Nephron progenitor cell (in vitro differentiated cells): ENCODE measurements around the gene ERF.

Experiments used
- DNase-seq: peaks from one replicate; pipeline ENCODE4 v3.0.0; 2021
- H3K27ac Mint-ChIP-seq: 2 replicates; pipeline ENCODE4 v1.8.0; 2021; ENCODE audit warnings: mild to moderate bottlenecking, moderate library complexity, mixed read lengths
- H3K27me3 Mint-ChIP-seq: 2 replicates; pipeline ENCODE4 v1.8.0; 2021; ENCODE audit warnings: mild to moderate bottlenecking, low read depth, mixed read lengths; ENCODE audit not compliant: poor library complexity
- H3K36me3 Mint-ChIP-seq: 2 replicates; pipeline ENCODE4 v1.8.0; 2021; ENCODE audit warnings: low read depth, mixed read lengths
- H3K4me1 Mint-ChIP-seq: 2 replicates; pipeline ENCODE4 v1.8.0; 2021; ENCODE audit warnings: mixed read lengths
- H3K4me3 Mint-ChIP-seq: 2 replicates; pipeline ENCODE4 v1.8.0; 2021; ENCODE audit warnings: mild to moderate bottlenecking, moderate library complexity, mixed read lengths
- H3K9me3 Mint-ChIP-seq: 2 replicates; pipeline ENCODE4 v1.8.0; 2021; ENCODE audit warnings: mild to moderate bottlenecking, moderate library complexity, mixed read lengths
- CTCF ChIP-seq: fragments of 200-600 bp; sonication (generic); IDR thresholded peaks from 2 replicates; pipeline ENCODE4 v1.5.0; 2021; ENCODE audit warnings: antibody characterized with exemption

The ERF gene

DNA sequence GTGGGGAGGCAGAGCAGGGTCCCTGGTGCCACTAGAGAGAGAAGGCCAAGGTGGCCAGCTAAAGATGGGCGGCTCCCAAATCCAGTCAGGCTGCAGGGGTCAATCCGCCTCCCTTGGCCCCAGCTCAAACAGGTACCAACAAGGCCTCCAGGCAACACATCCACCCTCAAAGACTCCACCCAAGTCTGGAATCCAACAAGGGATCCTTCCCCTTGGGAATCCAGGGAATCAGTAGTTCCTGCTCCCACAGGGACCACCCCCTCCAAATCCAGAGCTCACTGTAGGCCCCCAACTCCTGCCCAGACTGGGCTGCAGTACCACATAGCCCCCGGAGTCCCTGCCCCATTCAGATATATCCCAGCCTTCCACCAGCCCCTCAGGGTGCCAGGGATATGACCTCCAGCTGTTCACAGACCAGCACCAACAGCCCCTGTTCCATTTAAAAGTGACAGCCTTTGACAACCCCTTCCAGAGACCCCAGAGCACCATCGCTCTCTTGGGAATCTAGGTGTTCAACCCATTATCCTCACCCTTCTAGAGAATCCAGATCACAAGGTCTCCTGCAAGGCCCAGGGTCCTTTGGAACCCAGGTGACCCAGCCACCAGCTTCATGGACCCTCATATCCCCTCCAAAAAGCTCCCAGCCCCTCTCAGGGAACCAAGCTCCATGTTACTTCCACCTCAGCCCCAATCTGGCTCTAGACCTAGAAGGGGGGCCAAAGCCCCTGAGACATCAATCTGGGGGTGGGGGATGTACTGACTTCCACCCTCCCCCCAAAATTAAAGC, 3.2 kb downstream of the ERF start:
- Mint-ChIP-seq H3K36me3 (peaks cover 5% of the 10 kb centered on the region), H3K27me3 (no peaks in the 10 kb centered on the region)
- TF ChIP-seq CTCF = no peak

DNA sequence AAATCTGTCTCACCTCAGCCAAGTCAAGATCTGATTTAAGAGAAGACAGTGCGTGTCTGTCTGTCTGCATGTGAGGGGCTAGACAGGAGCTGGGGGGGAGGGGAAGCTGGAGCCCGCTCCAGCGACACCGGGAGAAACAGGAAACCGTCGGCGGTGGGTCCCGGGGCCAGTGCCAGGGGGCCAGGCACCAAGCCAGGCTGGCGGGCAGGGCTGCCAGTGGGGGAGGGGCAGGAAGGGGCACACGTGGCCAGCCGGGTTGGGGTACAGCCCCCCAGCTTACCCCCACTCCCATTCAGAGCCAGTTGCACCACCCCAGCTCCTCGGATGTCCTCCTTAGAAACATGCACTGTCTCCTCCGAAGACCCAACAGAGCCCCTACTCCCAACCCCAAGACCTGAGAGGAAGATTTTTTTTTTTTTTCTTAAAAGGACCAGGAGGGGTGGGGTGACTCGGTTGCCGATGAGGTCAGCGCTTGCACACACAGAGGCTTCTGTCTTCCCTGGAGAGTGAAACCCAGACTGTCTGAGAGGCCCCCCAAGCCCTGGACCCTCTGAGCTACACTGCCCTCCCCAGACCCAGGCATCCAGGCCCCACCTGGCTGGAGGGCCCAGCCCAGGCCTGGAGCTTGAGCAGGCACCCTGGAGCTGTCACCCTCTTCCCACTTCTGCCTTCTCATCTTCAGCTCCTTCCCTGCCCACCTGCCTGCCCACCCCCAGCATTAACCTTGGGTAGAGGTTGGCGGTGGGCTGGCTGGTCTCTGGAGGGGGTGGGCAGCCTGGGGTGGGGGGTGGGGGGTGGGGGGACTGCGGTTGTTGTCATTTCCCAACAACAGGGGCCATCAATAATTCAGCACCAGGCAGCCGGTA, 4.0 kb downstream of the ERF start:
- no peak for DNase-seq
- H3K27ac Mint-ChIP-seq = no peak overlapping the region
- no peak for TF ChIP-seq CTCF
- peaks cover 44% of the 10 kb centered on the region for H3K4me1 Mint-ChIP-seq
- peaks cover 5% of the 10 kb centered on the region for H3K36me3 Mint-ChIP-seq
- peak overlapping the region; percentile 95 for H3K4me3 Mint-ChIP-seq
- no peaks in the 10 kb centered on the region for H3K9me3 Mint-ChIP-seq
- no peaks in the 10 kb centered on the region for H3K27me3 Mint-ChIP-seq

More for the DNA sequence above, 3.2 kb downstream of the ERF start:
- no peaks in the 10 kb centered on the region for H3K9me3 Mint-ChIP-seq
- peak overlapping the region; percentile 97 for H3K27ac Mint-ChIP-seq
- no peak for DNase-seq
- H3K4me1 Mint-ChIP-seq = peaks cover 45% of the 10 kb centered on the region
- peak overlapping the region; percentile 95 for H3K4me3 Mint-ChIP-seq

- H3K4me1 Mint-ChIP-seq = peaks cover 48% of the 10 kb centered on the region
- H3K4me3 Mint-ChIP-seq = no peak overlapping the region
- TF ChIP-seq CTCF = no peak
- peak overlapping the region; percentile 54 for H3K27ac Mint-ChIP-seq
- H3K27me3 Mint-ChIP-seq = no peaks in the 10 kb centered on the region
- DNase-seq = no peak
- no peaks in the 10 kb centered on the region for H3K9me3 Mint-ChIP-seq
- peaks cover 5% of the 10 kb centered on the region for H3K36me3 Mint-ChIP-seq
Observed at GRCh38 chr19:42250183-42250665, 4.7 kb downstream of the ERF start.

DNA sequence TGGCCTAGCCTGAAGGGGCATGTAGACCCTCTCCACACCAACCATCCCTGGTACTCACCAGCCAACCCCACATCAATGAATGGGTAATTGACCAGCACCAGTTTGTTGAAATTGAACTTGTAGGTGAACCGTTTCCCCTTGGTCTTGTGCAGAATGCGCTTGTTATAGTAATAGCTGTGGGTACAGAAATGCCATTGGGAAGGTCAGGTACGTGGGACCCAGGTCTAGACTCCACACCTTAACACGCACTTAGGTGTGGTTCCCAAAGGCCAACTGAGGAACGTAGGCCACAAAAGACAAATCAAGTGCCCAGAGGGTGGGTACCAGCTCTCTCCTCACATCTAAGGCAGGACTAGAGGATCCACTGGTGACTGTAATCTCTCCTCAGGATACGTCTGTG, 5.2 kb downstream of the ERF start:
- Mint-ChIP-seq H3K27me3 (no peaks in the 10 kb centered on the region), H3K4me1 (peaks cover 52% of the 10 kb centered on the region), H3K4me3 (peak overlapping the region; percentile 20), H3K9me3 (no peaks in the 10 kb centered on the region), H3K36me3 (peaks cover 5% of the 10 kb centered on the region), H3K27ac (peak overlapping the region; percentile 54)
- no peak for TF ChIP-seq CTCF
- no peak for DNase-seq

- DNase-seq = no peak
- Mint-ChIP-seq H3K9me3 (no peaks in the 10 kb centered on the region), H3K27ac (peak overlapping the region; percentile 54), H3K4me1 (peaks cover 57% of the 10 kb centered on the region), H3K4me3 (no peak overlapping the region), H3K27me3 (no peaks in the 10 kb centered on the region), H3K36me3 (peaks cover 5% of the 10 kb centered on the region)
- TF ChIP-seq CTCF = no peak
Observed at GRCh38 chr19:42249149-42249750, 5.7 kb downstream of the ERF start.
